Spinal cord (tissue), 10 donors: ENCODE measurements around the gene CSF2RB. TPM values are rescaled to one million over a fixed set of nuclear protein-coding genes. Genes with fewer than 3 reads are reported as not detected.
"Not testable (repeated sequence)": the region's sequence is repeated elsewhere in the genome, so short reads cannot be mapped to it uniquely, and the experiment has no call there.

ENCODE experiments used
- DNase-seq, 6 donors: peaks; one replicate each; pipeline versions ENCODE4 v3.0.0 to v3.0.0-alpha.2; 2013 to 2015; ENCODE audit warnings: low spot score in 6 of 6, low read depth in 4 of 6
- H3K27ac ChIP-seq: one replicate; pipeline ENCODE4 v1.5.1; 2013; ENCODE audit warnings: low read depth, low read length, control low read depth
- H3K27me3 ChIP-seq: one replicate; pipeline ENCODE4 v1.6.1; 2013; ENCODE audit warnings: low read length; ENCODE audit not compliant: control insufficient read depth, insufficient read depth
- H3K36me3 ChIP-seq: one replicate; pipeline ENCODE4 v1.6.1; 2013; ENCODE audit warnings: low read length; ENCODE audit not compliant: control insufficient read depth, insufficient read depth
- H3K4me1 ChIP-seq: one replicate; pipeline ENCODE4 v1.6.1; 2013; ENCODE audit warnings: low read length; ENCODE audit not compliant: control insufficient read depth, insufficient read depth
- H3K4me3 ChIP-seq: one replicate; pipeline ENCODE4 v1.5.1; 2013; ENCODE audit warnings: low read depth, low read length, control low read depth
- H3K9me3 ChIP-seq: one replicate; pipeline ENCODE4 v1.6.1; 2013; ENCODE audit warnings: low read length; ENCODE audit not compliant: control insufficient read depth, insufficient read depth
- WGBS: methylation state at CpG from one replicate; pipeline ENCODE4 v1.1.5; 2013; ENCODE audit warnings: missing lambda C conversion rate; ENCODE audit not compliant: insufficient coverage; 5-methylcytosine and 5-hydroxymethylcytosine counted together
- polyA plus RNA-seq, 2 donors: library from polyadenylated mRNA; unstranded; fragments of 120-200 nt; gene quantifications; one replicate each; pipeline ENCODE4 v1.2.1, GENCODE V29; 2013; ENCODE audit not compliant: insufficient read length in 2 of 2
- total RNA-seq, 2 donors: library from RNA; depleted of rRNA in 1 of 2; stranded (reverse); fragments of 120-200 nt in 1 of 2; fragments of >200 nt in 1 of 2; gene quantifications; one replicate each; pipeline versions ENCODE4 v1.2.3 to v1.2.4, GENCODE V29; 2013 to 2014
- donor health status: healthy.

Gene CSF2RB
- total and polyA plus RNA-seq, 4 donors = 1.3 to 3.1 (median 1.8) TPM

GRCh38 chr22:36989012-36989411, 75.6 kb downstream of the CSF2RB start:
- H3K4me3 ChIP-seq, DNase-seq, H3K27me3 ChIP-seq, H3K27ac ChIP-seq, H3K4me1 ChIP-seq, H3K9me3 ChIP-seq, H3K36me3 ChIP-seq: not testable (repeated sequence)
- 80% methylated on average over 2 of the region's 4 CpGs for WGBS

Other genes with a start within 250 kb of the CSF2RB start
- gene CACNG2, start 209.9 kb upstream of the CSF2RB start, total RNA-seq = 1 to 10 TPM; 2.3 to 7.6 TPM
- gene CACNG2, start 209.9 kb upstream of the CSF2RB start, polyA plus RNA-seq = 10 to 100 TPM; 18.8 to 20.3 TPM
- gene IFT27, start 137.5 kb upstream of the CSF2RB start, total RNA-seq = 10 to 100 TPM; 17.0 to 47.3 TPM
- gene IFT27, start 137.5 kb upstream of the CSF2RB start, polyA plus RNA-seq = 10 to 100 TPM; 62.9 to 72.3 TPM
- 10 to 100 TPM; 10.0 to 22.8 TPM for gene PVALB, start 96.6 kb upstream of the CSF2RB start, total RNA-seq
- 10 to 100 TPM; 11.9 to 15.4 TPM for gene PVALB, start 96.6 kb upstream of the CSF2RB start, polyA plus RNA-seq
- gene NCF4, start 52.6 kb upstream of the CSF2RB start, total RNA-seq = 1 to 10 TPM; 7.1 to 9.0 TPM
- 1 to 10 TPM; 3.4 to 3.6 TPM for gene NCF4, start 52.6 kb upstream of the CSF2RB start, polyA plus RNA-seq
- gene TST, start 105.8 kb downstream of the CSF2RB start, total RNA-seq = 10 to 100 TPM; 13.6 to 45.7 TPM
- gene TST, start 105.8 kb downstream of the CSF2RB start, polyA plus RNA-seq = 10 to 100 TPM; 19.7 to 22.7 TPM
- 10 to 100 TPM; 20.1 to 65.1 TPM for gene MPST, start 106.1 kb downstream of the CSF2RB start, total RNA-seq
- gene MPST, start 106.1 kb downstream of the CSF2RB start, polyA plus RNA-seq = 10 to 100 TPM; 47.2 to 47.7 TPM
- gene KCTD17, start 138.1 kb downstream of the CSF2RB start, total RNA-seq = 10 to 100 TPM; 22.5 to 35.5 TPM
- gene KCTD17, start 138.1 kb downstream of the CSF2RB start, polyA plus RNA-seq = 10 to 100 TPM; 82.6 to 84.2 TPM
- gene TMPRSS6, start 196.1 kb downstream of the CSF2RB start, total RNA-seq = under 1 TPM in 1 of 2 donors, not detected in 1; 0.17 TPM
- gene TMPRSS6, start 196.1 kb downstream of the CSF2RB start, polyA plus RNA-seq = under 1 TPM; 0.13 to 0.24 TPM
- under 1 TPM; 0.11 to 0.69 TPM for gene IL2RB, start 236.3 kb downstream of the CSF2RB start, total RNA-seq
- gene IL2RB, start 236.3 kb downstream of the CSF2RB start, polyA plus RNA-seq = under 1 TPM; 0.16 to 0.17 TPM